GM21447 (cell line): ENCODE results near the gene SERPINA1.

Experiments
- ATAC-seq: cut with Tn5 transposase; IDR thresholded peaks from one replicate; pipeline ENCODE4 v1.9.1; 2021; ENCODE audit not compliant: unreplicated experiment

The SERPINA1 gene

DNA sequence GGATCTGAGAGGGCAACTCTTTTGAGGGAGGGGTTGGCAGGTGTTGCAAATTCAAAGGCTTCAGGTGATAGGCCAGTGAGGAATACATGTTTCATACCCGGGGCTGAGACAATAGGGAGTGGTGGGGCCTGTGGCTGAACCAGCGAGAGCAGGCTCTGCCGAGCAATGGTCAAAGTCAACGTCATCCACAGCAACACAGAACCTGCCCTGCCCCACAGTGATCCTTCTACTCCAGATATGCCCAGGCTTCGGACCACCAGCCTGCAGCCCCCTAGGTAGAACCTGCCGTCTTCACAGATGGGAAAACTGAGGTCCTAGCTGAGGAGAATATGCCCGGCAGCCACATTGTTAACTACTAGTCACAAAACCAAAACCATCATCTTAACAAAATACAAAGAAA, 4.1 kb downstream of the SERPINA1 start:
- no peak for ATAC-seq

DNA sequence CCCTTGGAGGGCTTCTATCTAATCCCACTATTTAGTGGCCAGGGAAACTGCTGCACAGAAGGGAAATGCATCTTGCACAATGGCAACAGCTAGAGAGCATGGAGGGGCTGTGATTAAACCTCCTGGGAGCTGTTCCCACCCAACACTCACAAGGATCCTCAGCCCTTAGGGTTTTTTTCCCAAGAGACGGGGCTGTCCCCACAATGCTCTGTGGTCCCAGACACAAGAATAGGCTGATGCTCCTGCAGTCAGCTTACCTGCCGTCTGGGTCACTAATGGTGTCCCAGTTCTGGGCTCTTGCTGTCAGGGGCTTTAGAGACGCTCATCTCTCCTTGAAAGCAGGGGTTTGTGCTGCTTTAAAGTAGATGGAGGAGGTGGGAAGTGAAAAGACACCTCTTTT, 4.6 kb downstream of the SERPINA1 start:
- ATAC-seq = no peak

DNA sequence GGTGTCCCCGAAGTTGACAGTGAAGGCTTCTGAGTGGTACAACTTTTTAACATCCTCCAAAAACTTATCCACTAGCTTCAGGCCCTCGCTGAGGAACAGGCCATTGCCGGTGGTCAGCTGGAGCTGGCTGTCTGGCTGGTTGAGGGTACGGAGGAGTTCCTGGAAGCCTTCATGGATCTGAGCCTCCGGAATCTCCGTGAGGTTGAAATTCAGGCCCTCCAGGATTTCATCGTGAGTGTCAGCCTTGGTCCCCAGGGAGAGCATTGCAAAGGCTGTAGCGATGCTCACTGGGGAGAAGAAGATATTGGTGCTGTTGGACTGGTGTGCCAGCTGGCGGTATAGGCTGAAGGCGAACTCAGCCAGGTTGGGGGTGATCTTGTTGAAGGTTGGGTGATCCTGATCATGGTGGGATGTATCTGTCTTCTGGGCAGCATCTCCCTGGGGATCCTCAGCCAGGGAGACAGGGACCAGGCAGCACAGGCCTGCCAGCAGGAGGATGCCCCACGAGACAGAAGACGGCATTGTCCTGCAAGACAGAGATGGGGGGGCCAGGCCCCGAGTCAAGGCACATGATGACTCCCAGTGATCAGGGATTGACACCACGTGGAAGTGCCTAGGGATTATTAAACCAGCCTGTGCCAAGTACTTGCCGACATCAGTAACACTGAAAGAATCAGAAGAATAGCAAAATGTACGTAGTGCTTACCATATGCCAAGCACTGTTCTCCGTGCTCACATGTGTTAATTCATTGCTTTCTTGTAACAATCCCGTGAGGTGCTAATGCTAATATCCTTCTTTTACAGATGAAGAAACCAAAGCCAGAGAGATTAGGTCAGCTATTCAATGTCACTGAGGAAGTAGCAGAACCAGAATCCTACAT, 5.4 kb downstream of the SERPINA1 start:
- ATAC-seq = no peak

DNA sequence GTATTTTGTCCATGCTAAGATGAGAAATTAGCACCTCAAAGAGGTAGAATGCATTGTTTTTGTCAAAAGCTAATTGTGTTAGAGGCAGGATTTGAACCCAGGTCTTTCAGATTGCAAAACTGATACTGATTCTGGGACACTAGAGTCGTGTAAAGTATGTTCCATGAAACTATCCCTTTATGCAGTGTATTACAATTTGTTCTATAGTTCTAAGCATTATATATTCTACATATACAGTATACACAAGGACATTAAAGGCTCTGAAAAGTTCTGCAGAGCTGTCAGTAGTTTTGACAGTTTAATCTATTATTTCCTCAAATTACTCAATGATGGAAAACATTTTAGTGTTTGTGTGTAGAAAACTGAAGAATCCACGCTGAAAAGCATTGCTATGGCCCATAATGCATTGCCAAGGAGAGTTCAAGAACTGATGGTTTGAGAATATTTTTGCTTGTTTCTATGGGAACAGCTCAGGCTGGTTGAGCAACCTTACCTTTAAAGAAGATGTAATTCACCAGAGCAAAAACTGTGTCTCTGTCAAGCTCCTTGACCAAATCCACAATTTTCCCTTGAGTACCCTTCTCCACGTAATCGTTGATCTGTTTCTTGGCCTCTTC, 6.2 kb downstream of the SERPINA1 start:
- ATAC-seq = no peak

DNA sequence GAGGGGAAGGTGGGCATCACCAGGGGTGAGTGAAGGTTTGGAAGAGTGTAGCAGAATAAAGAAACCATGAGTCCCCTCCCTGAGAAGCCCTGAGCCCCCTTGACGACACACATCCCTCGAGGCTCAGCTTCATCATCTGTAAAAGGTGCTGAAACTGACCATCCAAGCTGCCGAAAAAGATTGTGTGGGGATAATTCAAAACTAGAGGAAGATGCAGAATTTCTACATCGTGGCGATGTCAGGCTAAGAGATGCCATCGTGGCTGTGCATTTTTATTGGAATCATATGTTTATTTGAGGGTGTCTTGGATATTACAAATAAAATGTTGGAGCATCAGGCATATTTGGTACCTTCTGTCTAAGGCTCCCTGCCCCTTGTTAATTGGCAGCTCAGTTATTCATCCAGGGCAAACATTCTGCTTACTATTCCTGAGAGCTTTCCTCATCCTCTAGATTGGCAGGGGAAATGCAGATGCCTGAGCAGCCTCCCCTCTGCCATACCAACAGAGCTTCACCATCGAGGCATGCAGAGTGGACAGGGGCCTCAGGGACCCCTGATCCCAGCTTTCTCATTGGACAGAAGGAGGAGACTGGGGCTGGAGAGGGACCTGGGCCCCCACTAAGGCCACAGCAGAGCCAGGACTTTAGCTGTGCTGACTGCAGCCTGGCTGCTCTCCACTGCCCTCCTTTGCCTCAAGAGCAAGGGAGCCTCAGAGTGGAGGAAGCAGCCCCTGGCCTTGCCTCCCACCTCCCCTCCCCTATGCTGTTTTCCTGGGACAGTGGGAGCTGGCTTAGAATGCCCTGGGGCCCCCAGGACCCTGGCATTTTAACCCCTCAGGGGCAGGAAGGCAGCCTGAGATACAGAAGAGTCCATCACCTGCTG, 7.0 kb downstream of the SERPINA1 start:
- ATAC-seq = no peak

DNA sequence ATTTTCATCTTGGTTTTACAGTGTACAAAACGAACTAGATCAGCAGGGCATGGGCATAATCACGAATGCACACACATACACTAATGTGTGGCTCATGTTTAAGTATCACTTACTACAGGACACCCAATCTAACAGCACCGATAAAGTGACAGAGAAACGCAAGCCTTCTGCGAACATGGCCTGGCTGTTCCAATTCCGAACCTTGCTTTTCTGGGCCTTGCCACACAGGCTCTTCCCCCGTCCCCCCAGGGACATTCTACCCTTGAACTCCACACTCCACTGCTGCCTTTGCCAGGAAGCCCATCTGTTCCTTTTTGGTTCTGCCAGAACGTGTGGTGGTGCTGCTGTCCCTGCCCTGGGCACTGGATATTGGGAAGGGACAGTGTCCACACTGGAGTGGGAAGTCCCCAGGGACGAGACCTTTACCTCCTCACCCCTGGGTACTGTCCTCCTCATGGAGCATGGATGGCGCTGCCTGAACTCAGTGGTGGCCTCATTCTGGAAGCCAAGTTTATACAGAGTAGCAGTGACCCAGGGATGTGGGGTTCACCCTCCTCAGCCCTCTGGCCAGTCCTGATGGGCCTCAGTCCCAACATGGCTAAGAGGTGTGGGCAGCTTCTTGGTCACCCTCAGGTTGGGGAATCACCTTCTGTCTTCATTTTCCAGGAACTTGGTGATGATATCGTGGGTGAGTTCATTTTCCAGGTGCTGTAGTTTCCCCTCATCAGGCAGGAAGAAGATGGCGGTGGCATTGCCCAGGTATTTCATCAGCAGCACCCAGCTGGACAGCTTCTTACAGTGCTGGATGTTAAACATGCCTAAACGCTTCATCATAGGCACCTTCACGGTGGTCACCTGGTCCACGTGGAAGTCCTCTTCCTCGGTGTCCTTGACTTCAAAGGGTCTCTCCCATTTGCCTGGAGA, 7.9 kb downstream of the SERPINA1 start:
- ATAC-seq = no peak

DNA sequence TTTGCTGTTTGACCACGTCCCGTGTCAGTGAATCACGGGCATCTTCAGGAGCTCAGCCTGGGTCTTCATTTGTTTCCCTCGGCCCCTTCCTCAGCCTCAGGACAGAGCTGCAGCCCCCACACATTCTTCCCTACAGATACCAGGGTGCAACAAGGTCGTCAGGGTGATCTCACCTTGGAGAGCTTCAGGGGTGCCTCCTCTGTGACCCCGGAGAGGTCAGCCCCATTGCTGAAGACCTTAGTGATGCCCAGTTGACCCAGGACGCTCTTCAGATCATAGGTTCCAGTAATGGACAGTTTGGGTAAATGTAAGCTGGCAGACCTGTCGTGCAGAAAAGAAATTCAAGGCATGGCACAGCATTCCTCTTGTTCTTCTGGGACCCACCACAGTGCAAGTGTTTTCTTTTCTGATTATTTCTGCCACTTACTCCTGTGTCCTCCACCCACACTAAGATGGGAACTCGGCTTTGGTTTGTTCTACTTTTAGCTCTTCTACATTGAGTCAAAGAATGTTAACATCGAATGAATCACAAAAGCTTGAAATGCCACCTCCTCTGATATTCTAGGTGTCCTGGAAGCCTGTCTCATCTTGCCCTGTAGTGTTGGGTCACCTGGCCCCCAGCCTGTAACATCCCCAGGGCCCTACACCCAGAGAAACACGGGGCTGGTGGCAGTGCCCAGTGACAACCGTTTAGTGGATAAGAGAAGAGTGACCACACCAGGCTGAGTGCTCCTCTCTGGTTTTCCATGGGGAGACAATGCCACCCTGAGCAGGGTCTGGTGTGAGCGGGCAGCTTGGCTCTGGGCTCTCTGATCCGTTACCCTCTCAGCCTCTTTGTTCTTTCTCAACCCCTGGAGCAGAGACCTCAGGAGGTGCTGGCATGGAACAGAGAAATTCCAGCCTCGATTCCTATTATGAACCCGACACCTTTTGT, 8.8 kb downstream of the SERPINA1 start:
- ATAC-seq = no peak

DNA sequence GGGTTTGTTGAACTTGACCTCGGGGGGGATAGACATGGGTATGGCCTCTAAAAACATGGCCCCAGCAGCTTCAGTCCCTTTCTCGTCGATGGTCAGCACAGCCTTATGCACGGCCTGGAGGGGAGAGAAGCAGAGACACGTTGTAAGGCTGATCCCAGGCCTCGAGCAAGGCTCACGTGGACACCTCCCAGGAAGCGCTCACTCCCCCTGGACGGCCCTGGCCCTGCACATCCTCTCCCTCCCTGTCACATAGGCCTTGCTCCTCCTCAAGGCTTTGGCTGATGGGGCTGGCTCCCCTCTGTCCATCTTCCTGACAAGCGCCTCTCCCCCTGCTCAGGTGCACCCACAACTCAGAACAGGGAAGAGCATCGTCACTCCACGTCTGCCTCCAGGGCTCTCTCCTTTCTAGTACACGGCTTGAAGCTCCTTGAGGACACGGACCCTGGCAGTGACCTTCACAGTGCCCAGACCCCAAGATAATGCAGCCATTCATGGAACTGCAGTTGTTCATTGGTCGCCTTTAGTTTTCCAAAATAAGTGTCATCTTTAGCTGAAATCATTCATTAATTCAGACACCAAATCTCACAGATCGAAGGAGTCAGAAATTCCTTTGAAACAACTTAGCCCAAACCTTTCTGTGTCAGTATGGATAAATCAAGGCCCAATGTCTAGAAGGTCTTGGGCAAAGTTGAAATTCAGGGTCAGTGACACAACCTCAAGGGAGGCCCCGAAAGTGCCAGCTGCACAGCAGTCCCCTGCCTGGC, 9.7 kb downstream of the SERPINA1 start:
- no peak for ATAC-seq

DNA sequence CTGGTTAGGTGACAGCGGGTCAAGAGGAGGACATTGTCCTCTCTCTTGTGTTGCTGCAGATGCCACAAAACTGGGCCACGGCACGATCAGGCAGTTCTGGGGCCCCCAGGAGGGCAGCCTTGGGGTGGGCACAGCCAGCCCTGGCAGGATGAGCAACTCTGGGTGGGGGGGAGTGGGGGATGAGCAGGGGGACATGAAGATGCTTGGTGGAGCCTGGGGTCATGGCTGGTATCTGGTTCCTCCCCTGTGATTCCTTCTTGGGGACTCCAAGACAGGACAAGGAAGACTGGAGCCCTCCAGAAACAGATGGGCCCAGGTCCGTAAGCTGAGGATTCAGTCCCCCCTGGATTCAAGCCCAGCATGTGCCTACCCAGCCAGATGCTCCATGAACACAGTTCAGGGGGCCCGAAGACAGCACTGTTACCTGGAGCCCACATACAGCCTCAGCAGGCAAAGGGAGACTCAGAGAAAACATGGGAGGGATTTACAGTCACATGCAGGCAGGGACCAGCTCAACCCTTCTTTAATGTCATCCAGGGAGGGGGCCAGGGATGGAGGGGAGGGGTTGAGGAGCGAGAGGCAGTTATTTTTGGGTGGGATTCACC, 10.4 kb downstream of the SERPINA1 start:
- no peak for ATAC-seq

DNA sequence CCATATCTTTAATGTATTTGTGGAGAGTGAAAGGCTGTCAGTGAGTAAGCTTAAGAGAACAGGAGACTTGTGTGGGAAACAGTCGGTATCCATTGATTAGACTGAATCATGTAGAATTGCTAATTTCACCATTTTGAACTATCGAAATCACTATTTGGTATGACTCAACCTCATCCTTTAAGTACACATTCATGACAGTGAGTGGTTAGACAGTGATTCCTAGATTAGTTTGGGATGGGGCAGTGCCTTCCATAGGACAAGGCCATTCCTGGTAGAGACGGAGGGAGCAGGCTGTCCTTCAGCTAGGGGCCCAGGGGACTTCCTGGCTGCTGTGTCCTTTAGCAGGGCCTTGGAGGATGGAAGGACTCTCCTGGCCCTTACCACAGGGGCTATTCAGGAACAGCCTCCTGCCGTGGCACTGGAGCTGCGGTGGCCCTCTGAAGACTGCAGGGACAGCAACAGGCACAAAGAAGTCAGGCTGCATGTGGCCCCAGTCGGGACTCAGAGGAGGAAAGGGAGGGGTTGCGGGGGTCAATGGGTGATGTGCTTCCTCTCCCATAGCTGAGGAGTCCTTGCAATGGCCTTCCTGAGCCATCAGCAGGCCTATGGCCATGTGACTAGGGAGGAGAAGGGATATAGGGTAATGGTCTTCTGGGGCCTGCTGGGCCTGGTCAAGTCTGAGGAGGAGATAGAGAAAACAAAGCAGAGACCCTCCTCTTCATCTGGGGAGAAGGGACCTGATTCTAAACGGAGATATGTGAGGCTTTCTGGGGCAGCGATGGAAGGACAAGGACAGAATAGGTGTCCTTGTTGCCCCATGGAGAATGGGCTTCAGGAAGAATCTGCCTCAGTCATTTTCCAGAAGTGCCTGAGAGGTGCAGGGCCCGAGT, 11.2 kb downstream of the SERPINA1 start:
- ATAC-seq = no peak

DNA sequence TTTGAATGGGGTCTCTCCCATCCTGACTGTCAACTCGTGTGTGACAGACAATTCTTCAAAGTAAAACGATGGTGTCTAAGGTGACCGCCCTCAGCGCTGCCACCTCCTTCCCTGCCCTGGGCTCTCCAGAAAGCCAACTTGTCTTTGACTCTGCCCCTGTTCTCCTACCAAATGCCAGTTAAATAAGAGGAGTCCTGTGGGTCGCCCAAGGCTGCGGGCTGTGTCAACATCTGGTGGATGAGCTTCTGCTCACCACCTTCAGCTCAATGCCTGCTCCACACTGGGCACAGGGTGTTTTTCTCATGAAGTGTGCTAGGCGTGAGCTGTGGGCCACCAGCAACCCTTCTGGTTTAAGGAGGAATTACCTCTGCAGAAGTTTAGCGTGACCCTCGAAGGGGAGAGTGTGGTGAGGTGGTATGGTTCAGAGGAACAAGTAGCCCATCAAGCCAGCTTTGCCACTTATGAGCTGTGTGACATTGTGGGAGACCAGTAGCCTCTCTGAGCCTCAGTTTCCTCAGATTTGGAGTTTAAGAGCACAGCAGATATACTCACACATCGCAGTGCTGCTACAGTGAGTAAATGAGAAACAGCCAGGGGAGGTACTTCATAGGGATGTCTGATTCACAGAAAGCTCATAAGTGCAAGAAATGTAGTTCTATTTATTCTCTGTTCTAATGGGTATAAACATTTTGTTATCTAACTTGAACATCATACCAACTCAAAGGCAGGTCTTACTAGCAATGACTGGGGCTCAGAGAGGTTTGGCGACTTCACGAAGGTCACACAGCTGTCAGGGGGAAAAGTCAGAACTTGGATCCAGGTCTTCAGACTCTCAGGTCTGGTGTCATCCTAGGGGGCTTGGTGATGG, 12.1 kb downstream of the SERPINA1 start:
- ATAC-seq = no peak

DNA sequence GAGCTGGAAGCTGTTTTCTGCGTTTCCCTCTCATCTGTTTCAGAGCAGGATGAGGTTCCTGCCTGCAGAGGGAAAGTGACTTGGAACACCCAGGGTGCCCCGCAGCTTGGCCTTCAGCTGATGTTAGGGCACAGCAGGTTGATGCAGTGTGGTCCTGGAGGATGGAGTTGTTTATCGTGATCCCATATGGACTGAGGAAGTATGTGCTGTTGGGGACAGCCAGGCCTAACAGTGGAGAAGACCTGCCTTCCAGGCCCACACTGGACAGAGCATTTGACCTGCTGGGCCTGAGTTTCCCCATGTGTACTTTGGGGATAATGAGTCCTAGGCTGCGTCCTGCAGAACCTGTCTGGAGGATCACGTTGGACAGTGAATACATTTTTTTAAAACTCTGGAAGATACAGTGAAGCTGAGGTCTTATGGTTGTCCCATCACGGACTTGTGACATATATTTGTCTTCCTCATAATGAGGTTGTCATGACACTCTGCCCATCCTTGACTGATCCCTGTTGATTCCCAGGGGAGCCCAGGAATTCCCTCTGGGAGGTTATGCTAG, 12.8 kb downstream of the SERPINA1 start:
- no peak for ATAC-seq

DNA sequence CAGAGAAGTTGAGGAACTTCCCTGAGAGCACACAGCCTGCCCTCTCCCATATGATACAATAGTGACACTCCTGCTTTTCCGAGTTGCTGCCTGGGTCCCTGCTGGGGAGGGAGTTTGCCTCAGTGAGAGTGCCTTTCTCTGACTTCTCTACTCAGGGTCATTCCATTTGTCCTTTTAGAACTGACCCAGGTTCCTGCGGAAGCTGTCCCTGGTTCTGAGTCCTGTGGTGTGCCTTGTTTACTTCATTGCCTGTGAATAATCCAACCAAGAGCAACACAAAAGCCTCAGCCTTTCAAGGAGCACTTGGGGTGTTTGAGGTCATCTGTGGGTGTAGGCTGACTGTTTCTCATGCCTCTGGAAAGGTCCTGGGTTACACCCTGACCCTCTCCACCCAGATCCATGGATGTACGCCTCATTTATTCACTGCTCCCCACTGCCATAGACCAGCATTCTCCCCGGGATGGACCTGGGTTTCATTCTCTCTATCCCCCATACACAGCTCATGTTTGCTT, 13.6 kb downstream of the SERPINA1 start:
- no peak for ATAC-seq

DNA sequence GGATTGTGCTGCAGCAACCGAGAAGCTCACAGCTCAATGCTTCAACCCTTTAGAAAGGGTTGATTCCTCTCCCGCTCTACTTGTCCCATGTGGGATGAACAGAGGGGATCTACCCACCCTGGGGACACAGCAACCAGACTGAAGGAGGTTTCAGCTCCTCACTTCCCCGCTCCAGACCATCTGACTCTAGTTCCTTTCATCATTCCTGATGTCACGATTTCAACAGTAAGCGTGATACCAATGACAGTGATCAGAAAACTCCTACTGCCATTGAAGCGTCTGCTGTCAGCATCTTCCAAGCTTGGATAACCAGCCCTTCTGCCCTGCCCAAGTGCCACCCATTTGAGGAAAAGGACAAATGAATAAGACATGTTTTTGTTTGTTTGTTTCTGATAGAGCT, 14.3 kb downstream of the SERPINA1 start:
- no peak for ATAC-seq

DNA sequence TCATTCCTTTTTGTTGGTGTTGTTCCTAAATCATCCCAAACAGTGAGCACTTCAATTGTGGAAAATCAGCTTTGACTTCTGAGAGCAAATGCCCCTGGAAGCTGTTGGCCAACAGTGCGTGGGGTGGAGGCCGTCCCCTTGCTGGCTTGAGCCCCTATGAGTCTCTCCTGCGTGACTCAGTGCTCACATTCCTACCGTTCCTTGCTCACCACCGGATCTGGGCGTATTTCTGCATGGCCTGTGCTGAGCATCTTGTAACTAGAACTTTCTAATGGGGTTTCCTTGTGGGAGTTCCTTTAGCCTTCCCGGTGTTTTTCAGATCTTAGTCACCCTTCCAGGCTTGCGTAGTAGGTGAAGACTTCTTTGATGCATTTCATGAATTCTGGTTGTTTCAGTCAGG, 14.7 kb downstream of the SERPINA1 start:
- ATAC-seq = no peak
